A549 treated with Mapracorat at 1 μM for 4 hours (cell line): ENCODE data around the gene HTR1E. TPM values are rescaled to one million over a fixed set of nuclear protein-coding genes. Genes with fewer than 3 reads are reported as not detected.

Source experiments
- total RNA-seq: library from RNA; stranded (reverse); fragments of 200-300 nt; extraction: Qiagen RNA extraction; gene quantifications from 5 replicates; pipeline ENCODE4 v1.2.3, GENCODE V29; 2022

The HTR1E gene
- not detected in 5 replicates for total RNA-seq

DNA sequence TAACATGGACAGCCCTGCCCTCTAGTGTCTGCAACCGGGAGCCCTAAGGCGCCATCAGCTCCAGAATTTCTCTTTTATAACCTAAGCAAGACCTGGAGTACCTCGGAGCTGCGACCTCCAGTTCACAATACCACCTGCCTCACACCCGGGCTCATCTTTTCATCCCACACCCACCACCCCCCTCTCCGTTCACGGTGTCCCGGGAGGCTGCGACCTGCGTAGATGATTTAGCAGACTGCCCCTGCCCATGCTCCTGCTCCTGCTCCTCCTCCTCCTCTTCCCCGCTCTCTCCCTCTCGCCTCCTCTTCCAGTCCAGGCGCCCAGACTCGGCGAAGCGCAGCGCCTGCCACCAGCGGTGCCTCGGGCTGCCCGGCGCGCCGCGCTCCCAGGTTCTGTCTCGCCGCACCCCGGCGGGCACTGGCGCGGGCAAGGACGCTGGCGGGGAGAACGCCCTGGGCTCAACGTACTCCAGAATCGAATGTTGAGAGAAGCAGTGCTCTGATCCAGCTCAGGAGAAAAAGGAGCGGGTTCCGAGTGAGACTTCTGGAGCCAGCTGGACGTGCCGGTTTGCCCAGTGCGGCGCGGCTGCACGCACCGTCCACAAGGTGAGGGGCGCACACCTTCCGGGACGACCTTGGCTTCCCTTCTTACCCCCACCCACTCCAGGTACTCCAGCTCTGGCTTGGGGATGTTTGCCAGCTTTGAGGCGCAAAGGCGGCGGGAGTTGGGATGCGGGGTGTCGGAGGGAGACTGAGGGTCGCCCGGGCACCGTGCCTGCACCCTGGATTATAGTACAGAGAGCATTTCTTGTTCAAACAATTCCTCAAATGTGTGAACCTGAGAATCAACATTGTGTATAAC is at the start of gene HTR1E:
HTR1E (plus strand) TSS at position 310 of the 861 bp plus-strand sequence. CDS start 77,807 bp downstream, outside the sequence.

Other genes with a start within 250 kb of the HTR1E start
- 0.19 to 0.43 TPM (median 0.29 TPM) in 5 replicates for gene CGA, start 157.6 kb downstream of the HTR1E start, total RNA-seq
- gene ZNF292, start 218.0 kb downstream of the HTR1E start, total RNA-seq, result 2.1 to 4.0 TPM (median 3.1 TPM) in 5 replicates